Gastrocnemius medialis (tissue), 4 donors: ENCODE results near the gene GABBR2. TPM values are rescaled to one million over a fixed set of nuclear protein-coding genes. Genes with fewer than 3 reads are reported as not detected.

Source experiments
- ATAC-seq, 2 donors: fragments of 150-250 bp; one replicate each; pipeline ENCODE4 v1.9.1; 2016
- DNase-seq, 2 donors: peaks; one replicate each; pipeline ENCODE4 v3.0.0-alpha.2; 2019
- H3K27ac ChIP-seq, 4 donors: fragments of 200-600 bp; sonication (generic); 1 replicate in 1 of 4; 2 replicates in 3 of 4; pipeline ENCODE4 v1.5.1; 2016 to 2018; ENCODE audit warnings: mild to moderate bottlenecking in 2 of 4, moderate library complexity in 1 of 4
- H3K27me3 ChIP-seq, 3 donors: fragments of 200-600 bp; sonication (generic) in 2 of 3; 1 replicate in 1 of 3; 2 replicates in 2 of 3; pipeline versions ENCODE4 v1.5.1 to v1.6.0; 2016 to 2019; ENCODE audit warnings: mild to moderate bottlenecking in 1 of 3, moderate library complexity in 1 of 3
- H3K36me3 ChIP-seq, 2 donors: fragments of 200-600 bp; sonication (generic) in 1 of 2; one replicate each; pipeline ENCODE4 v1.5.1; 2017 to 2018
- H3K4me1 ChIP-seq, 2 donors: fragments of 200-600 bp; sonication (generic) in 1 of 2; one replicate each; pipeline ENCODE4 v1.5.1; 2016 to 2017; ENCODE audit warnings: mild to moderate bottlenecking in 2 of 2
- H3K4me3 ChIP-seq, 4 donors: fragments of 200-600 bp; sonication (generic) in 3 of 4; 1 replicate in 1 of 4; 2 replicates in 3 of 4; pipeline ENCODE4 v1.5.1; 2016 to 2019; ENCODE audit warnings: mild to moderate bottlenecking in 2 of 4
- H3K9me3 ChIP-seq, 3 donors: fragments of 200-600 bp; sonication (generic) in 2 of 3; 1 replicate in 1 of 3; 2 replicates in 2 of 3; pipeline ENCODE4 v1.5.1; 2016 to 2019
- POLR2A ChIP-seq, 2 donors: fragments of 450-650 bp; IDR thresholded peaks; one replicate each; pipeline ENCODE4 v1.6.1; 2017; ENCODE audit warnings: antibody characterized with exemption in 2 of 2, mild to moderate bottlenecking in 2 of 2, moderate library complexity in 2 of 2
- in situ Hi-C, 4 donors: fragments of 200-750 bp; cut with MboI; loops; one replicate each; pipeline versions ENCODE4 v1.15.0 to v1.8.0; 2017; ENCODE audit warnings: low sequenced_read_pairs in 4 of 4
- intact Hi-C: fragments of 100-400 bp; cut with DNase I; formaldehyde crosslinking; loops from one replicate; pipeline ENCODE4 v1.15.1; 2023; ENCODE audit warnings: low total_unique reads
- total RNA-seq, 4 donors: library from RNA; depleted of rRNA; stranded (reverse); fragments of >200 nt; gene quantifications; one replicate each; pipeline versions ENCODE4 v1.1.0 to v1.2.3, GENCODE V29; 2016
- TF ChIP-seq, protein P1 (sequence below), 5 experiments: fragments of 450-650 bp in 3 of 5; fragments of 200-600 bp in 2 of 5; sonication (generic) in 2 of 5; IDR thresholded peaks in 4 of 5; conservative IDR thresholded peaks in 1 of 5; 1 replicate in 4 of 5; 2 replicates in 1 of 5; pipeline ENCODE4 v1.5.1; 2016 to 2019; ENCODE audit warnings: antibody characterized with exemption in 5 of 5, mild to moderate bottlenecking in 3 of 5, moderate library complexity in 3 of 5

Gene GABBR2
- total RNA-seq, 4 donors from 2014 or later, result 0.46 to 0.80 TPM; not detected in 2

DNA sequence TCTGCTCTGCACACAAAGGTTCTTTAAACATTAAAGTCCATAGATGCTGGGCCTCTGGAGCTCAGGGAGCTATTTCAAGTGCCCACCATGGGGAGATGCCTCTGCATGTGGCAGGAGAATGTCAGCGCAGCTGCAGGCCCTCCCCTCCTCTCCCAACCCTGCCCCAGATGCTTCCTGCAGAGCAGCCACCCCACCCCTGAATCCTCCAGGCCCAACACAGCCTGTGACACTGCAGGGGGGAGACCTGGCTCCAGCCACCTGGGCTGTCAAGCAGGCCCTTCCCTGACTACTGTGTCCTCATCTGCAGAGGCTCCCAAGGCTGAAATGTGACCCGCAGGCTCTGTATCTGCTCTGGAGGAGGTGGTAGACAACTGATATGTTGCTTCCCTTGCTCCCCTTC, 213.9 kb downstream of the GABBR2 start:
- ATAC-seq (no peak), DNase-seq (no peak)
- TF ChIP-seq, protein P1, sequence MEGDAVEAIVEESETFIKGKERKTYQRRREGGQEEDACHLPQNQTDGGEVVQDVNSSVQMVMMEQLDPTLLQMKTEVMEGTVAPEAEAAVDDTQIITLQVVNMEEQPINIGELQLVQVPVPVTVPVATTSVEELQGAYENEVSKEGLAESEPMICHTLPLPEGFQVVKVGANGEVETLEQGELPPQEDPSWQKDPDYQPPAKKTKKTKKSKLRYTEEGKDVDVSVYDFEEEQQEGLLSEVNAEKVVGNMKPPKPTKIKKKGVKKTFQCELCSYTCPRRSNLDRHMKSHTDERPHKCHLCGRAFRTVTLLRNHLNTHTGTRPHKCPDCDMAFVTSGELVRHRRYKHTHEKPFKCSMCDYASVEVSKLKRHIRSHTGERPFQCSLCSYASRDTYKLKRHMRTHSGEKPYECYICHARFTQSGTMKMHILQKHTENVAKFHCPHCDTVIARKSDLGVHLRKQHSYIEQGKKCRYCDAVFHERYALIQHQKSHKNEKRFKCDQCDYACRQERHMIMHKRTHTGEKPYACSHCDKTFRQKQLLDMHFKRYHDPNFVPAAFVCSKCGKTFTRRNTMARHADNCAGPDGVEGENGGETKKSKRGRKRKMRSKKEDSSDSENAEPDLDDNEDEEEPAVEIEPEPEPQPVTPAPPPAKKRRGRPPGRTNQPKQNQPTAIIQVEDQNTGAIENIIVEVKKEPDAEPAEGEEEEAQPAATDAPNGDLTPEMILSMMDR (IDR thresholded peaks at IDR 0.05 in 4 of 5, conservative IDR thresholded peaks at IDR 0.05 in 1 of 5), result no peak
- H3K4me3 ChIP-seq, result no peak overlapping the region
- intact Hi-C loops, result loop anchor here (5.0 kb wide), 1 partner anchor 47 kb away; no protein-coding TSS in a partner anchor
- no peak overlapping the region for H3K27ac ChIP-seq
- in situ Hi-C loops, result no loop called here
- peaks cover 0 to 2% (median 0%) of the 10 kb centered on the region in 3 donors for H3K27me3 ChIP-seq
- H3K4me1 ChIP-seq, result peaks cover 0 to 7% of the 10 kb centered on the region in 2 donors
- no peaks in the 10 kb centered on the region for H3K36me3 ChIP-seq
- no peaks in the 10 kb centered on the region for H3K9me3 ChIP-seq

DNA sequence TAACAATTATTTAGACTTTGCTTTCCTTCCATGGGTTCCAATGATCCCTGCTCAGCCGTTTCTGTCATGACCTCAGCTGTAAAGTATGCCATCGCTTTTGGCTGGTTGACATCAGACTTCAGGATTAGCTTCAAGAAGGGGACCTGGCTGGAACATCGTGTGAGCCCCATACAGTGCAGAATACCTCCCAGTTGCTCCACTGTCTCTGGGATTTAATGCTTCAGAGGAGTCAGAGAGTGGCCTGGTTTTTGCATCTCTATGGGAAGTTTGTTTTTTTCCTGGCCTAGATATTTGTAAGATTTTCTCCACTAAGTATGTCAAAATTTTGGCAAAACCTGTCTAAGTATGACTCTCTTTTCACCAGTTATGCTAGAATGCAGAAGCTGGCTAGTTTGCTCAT, 216.9 kb downstream of the GABBR2 start:
- no peak for ATAC-seq
- in situ Hi-C loops, result no loop called here

DNA sequence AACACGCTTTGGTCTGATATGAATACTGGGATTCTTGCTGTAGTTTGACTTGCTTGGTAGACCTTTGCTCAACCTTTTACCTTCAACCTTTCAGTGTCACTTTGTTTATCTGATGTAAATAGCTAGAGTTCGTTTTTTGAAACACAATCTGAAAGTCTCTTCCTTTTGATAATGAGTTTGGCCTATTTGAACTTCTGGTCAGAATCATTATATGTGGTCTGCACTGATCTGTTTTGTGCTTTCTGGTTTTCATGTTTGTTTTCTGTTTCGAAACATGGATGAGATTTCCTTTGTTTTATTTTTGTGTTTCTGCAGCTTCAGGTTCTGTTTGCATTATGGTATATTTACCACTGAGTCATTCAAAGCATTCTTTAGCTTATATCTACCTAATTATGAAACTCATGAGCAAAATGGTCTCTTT, 217.5 kb downstream of the GABBR2 start:
- Histone ChIP-seq H3K27me3 (no peaks in the 10 kb centered on the region), H3K4me1 (peaks cover 0 to 7% of the 10 kb centered on the region in 2 donors), H3K36me3 (no peaks in the 10 kb centered on the region), H3K9me3 (no peaks in the 10 kb centered on the region), H3K27ac (no peak overlapping the region), H3K4me3 (no peak overlapping the region)
- no peak for DNase-seq
- intact Hi-C loops (loop anchor here (5.0 kb wide), 1 partner anchor 51 kb away; no protein-coding TSS in a partner anchor), in situ Hi-C loops (no loop called here)
- TF ChIP-seq, protein P1 (IDR thresholded peaks at IDR 0.05 in 4 of 5, conservative IDR thresholded peaks at IDR 0.05 in 1 of 5), result no peak
- no peak for TF ChIP-seq POLR2A (IDR thresholded peaks at IDR 0.05)
- ATAC-seq, result no peak

More for the DNA sequence above, 216.9 kb downstream of the GABBR2 start:
- no peaks in the 10 kb centered on the region for H3K9me3 ChIP-seq
- TF ChIP-seq POLR2A (IDR thresholded peaks at IDR 0.05), result no peak
- TF ChIP-seq, protein P1 (IDR thresholded peaks at IDR 0.05 in 4 of 5, conservative IDR thresholded peaks at IDR 0.05 in 1 of 5), result no peak
- peaks cover 0 to 7% of the 10 kb centered on the region in 2 donors for H3K4me1 ChIP-seq
- no peaks in the 10 kb centered on the region for H3K27me3 ChIP-seq
- H3K27ac ChIP-seq, result no peak overlapping the region
- no peak overlapping the region for H3K4me3 ChIP-seq
- intact Hi-C loops, result loop anchor here (5.0 kb wide), 1 partner anchor 50 kb away; no protein-coding TSS in a partner anchor
- no peaks in the 10 kb centered on the region for H3K36me3 ChIP-seq
- DNase-seq, result no peak

DNA sequence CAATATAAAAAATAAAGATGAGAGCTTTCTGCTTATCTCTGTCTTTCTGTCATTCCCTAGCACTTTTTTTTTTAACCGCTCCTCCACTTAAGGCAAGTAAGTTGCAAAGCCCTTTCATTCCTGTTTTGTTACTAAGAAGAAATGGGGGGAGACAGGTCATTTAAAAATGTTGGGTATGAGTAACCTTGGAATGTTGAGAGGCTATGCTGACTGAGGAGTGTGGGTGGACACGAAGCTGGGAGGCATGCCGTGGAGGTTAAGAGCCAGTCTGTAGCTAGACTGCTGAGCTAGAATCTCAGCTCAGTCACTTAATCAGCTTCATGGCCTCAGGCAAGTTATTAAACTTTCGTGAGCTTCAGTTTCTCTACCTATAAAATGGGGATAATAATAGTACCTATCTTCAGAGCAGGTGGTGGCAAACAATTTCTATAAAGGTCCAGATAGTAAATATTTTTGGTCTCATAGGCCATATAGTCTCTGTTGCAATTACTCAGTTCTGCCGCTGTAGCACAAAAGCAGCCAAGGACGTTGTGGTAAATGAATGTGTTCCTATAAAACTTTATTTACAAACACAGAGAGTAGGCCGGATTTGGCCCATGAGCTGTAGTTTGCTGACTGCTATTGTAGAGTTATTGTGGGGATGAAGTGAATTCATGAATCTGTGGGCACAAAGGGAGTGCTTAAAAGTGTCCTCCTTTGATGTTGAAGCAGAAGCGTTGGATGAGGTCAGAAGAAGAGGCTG, 220.0 kb downstream of the GABBR2 start:
- H3K27ac ChIP-seq, result no peak overlapping the region
- no peak for ATAC-seq
- H3K36me3 ChIP-seq, result no peaks in the 10 kb centered on the region
- in situ Hi-C loops (no loop called here), intact Hi-C loops (no loop called here)
- peaks cover 0 to 7% of the 10 kb centered on the region in 2 donors for H3K4me1 ChIP-seq
- TF ChIP-seq POLR2A (IDR thresholded peaks at IDR 0.05), result no peak
- TF ChIP-seq, protein P1 (IDR thresholded peaks at IDR 0.05 in 4 of 5, conservative IDR thresholded peaks at IDR 0.05 in 1 of 5), result no peak
- no peak overlapping the region for H3K4me3 ChIP-seq
- H3K27me3 ChIP-seq, result no peaks in the 10 kb centered on the region
- no peaks in the 10 kb centered on the region for H3K9me3 ChIP-seq
- no peak for DNase-seq
